ENCODE results near the gene ZBED2. TPM values are rescaled to one million over a fixed set of nuclear protein-coding genes. Genes with fewer than 3 reads are reported as not detected.
"Not testable (repeated sequence)": the region's sequence is repeated elsewhere in the genome, so short reads cannot be mapped to it uniquely, and the experiment has no call there.

ZBED2 gene
- total RNA-seq, 1 experiment from 2014 or later: 0.69 TPM

DNA sequence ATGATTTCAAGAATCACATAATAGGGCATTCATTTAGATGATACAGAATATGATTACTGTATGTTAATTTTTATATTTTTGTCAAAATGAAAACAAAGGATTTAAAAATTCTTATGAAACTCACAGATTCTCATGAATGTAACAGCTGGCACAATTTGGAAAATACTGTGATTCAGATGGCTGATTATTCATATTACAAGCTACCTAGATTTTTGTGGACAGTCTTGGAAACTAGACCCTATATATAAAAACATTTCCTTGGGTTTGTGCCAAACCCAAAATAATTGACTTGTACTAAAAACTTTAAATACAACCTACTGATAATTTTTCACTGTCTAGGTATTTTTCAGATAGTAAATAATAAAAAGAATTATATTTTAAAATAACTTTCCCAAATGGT is 26.2 kb downstream of the ZBED2 start:
- Histone ChIP-seq H3K4me2 (ENCODE audit: low read length) (no peak overlapping the region), H3K27ac (ENCODE audit: low read length) (no peak overlapping the region), H3K79me2 (ENCODE audit: low read length) (no peaks in the 10 kb centered on the region), H3K9me2 (replicated peaks; ENCODE audit: low read length) (no peaks in the 10 kb centered on the region), H3K36me3 (ENCODE audit: low read depth, low read length) (no peaks in the 10 kb centered on the region), H3F3A (ENCODE audit: low read length, unreplicated experiment) (no peaks in the 10 kb centered on the region), H3K4me1 (ENCODE audit: insufficient read depth, low read length) (no peaks in the 10 kb centered on the region), H3K9ac (ENCODE audit: low read length) (no peak overlapping the region), H4K20me1 (ENCODE audit: low read length) (no peaks in the 10 kb centered on the region), H3K4me3 (ENCODE audit: low read length) (no peak overlapping the region), H3K9me3 (ENCODE audit: low read length) (no peaks in the 10 kb centered on the region), H2AFZ (ENCODE audit: low read length) (no peak overlapping the region), H3K27me3 (ENCODE audit: low read length) (no peaks in the 10 kb centered on the region)
- ATAC-seq: no peak
- no TSS peak for BruUV-seq (replicated peaks)
- POLR2A ChIA-PET (ENCODE audit: unreplicated experiment): no interaction called here
- DNase-seq: no peak
- intact Hi-C loops (cut with micrococcal nuclease): no loop called here
- TF ChIP-seq EZH2phosphoT487 (IDR thresholded peaks at IDR 0.05; ENCODE audit: borderline replicate concordance, low read length): no peak
- no peak for TF ChIP-seq CTCF (conservative IDR thresholded peaks at IDR 0.05; ENCODE audit: low read depth, low read length)
- TF ChIP-seq EZH2 (IDR thresholded peaks at IDR 0.05; ENCODE audit: low read length, unreplicated experiment): no peak
- CTCF ChIA-PET: no interaction called here

- Histone ChIP-seq H3K27ac (ENCODE audit: low read length) (no peak overlapping the region), H3K79me2 (ENCODE audit: low read length) (no peaks in the 10 kb centered on the region), H3K9me2 (replicated peaks; ENCODE audit: low read length) (no peaks in the 10 kb centered on the region), H3K4me3 (ENCODE audit: low read length) (no peak overlapping the region), H3K4me1 (ENCODE audit: insufficient read depth, low read length) (no peaks in the 10 kb centered on the region), H3K9ac (ENCODE audit: low read length) (no peak overlapping the region), H3K36me3 (ENCODE audit: low read depth, low read length) (no peaks in the 10 kb centered on the region), H3K27me3 (ENCODE audit: low read length) (no peaks in the 10 kb centered on the region), H3K4me2 (ENCODE audit: low read length) (no peak overlapping the region), H3K9me3 (ENCODE audit: low read length) (no peaks in the 10 kb centered on the region), H3F3A (ENCODE audit: low read length, unreplicated experiment) (no peaks in the 10 kb centered on the region), H4K20me1 (ENCODE audit: low read length) (no peaks in the 10 kb centered on the region), H2AFZ (ENCODE audit: low read length) (no peak overlapping the region)
- POLR2A ChIA-PET (ENCODE audit: unreplicated experiment): no interaction called here
- DNase-seq (no peak), ATAC-seq (no peak)
- BruUV-seq (replicated peaks): no TSS peak
- TF ChIP-seq EZH2phosphoT487 (IDR thresholded peaks at IDR 0.05; ENCODE audit: borderline replicate concordance, low read length): no peak
- TF ChIP-seq EZH2 (IDR thresholded peaks at IDR 0.05; ENCODE audit: low read length, unreplicated experiment): no peak
- CTCF ChIA-PET: no interaction called here
- intact Hi-C loops (cut with micrococcal nuclease): no loop called here
Measured at GRCh38 chr3:111568355-111568754, 26.8 kb downstream of the ZBED2 start.

- H3K9ac ChIP-seq (ENCODE audit: low read length): no peak overlapping the region
- intact Hi-C loops (cut with micrococcal nuclease): no loop called here
- no peaks in the 10 kb centered on the region for H3F3A ChIP-seq (ENCODE audit: low read length, unreplicated experiment)
- no peaks in the 10 kb centered on the region for H4K20me1 ChIP-seq (ENCODE audit: low read length)
- CTCF ChIA-PET: no interaction called here
- H3K4me1 ChIP-seq (ENCODE audit: insufficient read depth, low read length): no peaks in the 10 kb centered on the region
- DNase-seq (no peak), ATAC-seq (no peak)
- H3K9me2 ChIP-seq (replicated peaks; ENCODE audit: low read length): no peaks in the 10 kb centered on the region
- no peaks in the 10 kb centered on the region for H3K27me3 ChIP-seq (ENCODE audit: low read length)
- no peak overlapping the region for H3K4me2 ChIP-seq (ENCODE audit: low read length)
- H3K27ac ChIP-seq (ENCODE audit: low read length): no peak overlapping the region
- BruUV-seq (replicated peaks): no TSS peak
- H3K9me3 ChIP-seq (ENCODE audit: low read length): no peaks in the 10 kb centered on the region
- H2AFZ ChIP-seq (ENCODE audit: low read length): no peak overlapping the region
- H3K36me3 ChIP-seq (ENCODE audit: low read depth, low read length): no peaks in the 10 kb centered on the region
- POLR2A ChIA-PET (ENCODE audit: unreplicated experiment): no interaction called here
- TF ChIP-seq CTCF (conservative IDR thresholded peaks at IDR 0.05; ENCODE audit: low read depth, low read length): no peak
- TF ChIP-seq EZH2 (IDR thresholded peaks at IDR 0.05; ENCODE audit: low read length, unreplicated experiment): no peak
- TF ChIP-seq EZH2phosphoT487 (IDR thresholded peaks at IDR 0.05; ENCODE audit: borderline replicate concordance, low read length): no peak
- H3K79me2 ChIP-seq (ENCODE audit: low read length): no peaks in the 10 kb centered on the region
- H3K4me3 ChIP-seq (ENCODE audit: low read length): no peak overlapping the region
Measured at GRCh38 chr3:111566844-111567243, 28.3 kb downstream of the ZBED2 start.

GRCh38 chr3:111561902-111562301 is 33.2 kb downstream of the ZBED2 start:
- DNase-seq; H3F3A ChIP-seq (ENCODE audit: low read length, unreplicated experiment); H3K9me2 ChIP-seq (replicated peaks; ENCODE audit: low read length); H2AFZ ChIP-seq (ENCODE audit: low read length); CTCF ChIA-PET; H3K4me3 ChIP-seq (ENCODE audit: low read length); H3K9ac ChIP-seq (ENCODE audit: low read length); H3K27me3 ChIP-seq (ENCODE audit: low read length); intact Hi-C loops (cut with micrococcal nuclease); POLR2A ChIA-PET (ENCODE audit: unreplicated experiment); BruUV-seq (replicated peaks); H4K20me1 ChIP-seq (ENCODE audit: low read length); H3K27ac ChIP-seq (ENCODE audit: low read length); ATAC-seq; H3K36me3 ChIP-seq (ENCODE audit: low read depth, low read length); H3K4me2 ChIP-seq (ENCODE audit: low read length); H3K4me1 ChIP-seq (ENCODE audit: insufficient read depth, low read length); H3K79me2 ChIP-seq (ENCODE audit: low read length); H3K9me3 ChIP-seq (ENCODE audit: low read length): not testable (repeated sequence)
